Stimulated activated CD4-positive, alpha-beta T cell treated with anti-CD3 and anti-CD28 coated beads, Interleukin-2, amount 100 ng/mL, for 4 hours (primary cell): ENCODE results near the gene SH3TC2.

Source experiments
- DNase-seq: peaks from one replicate; pipeline ENCODE4 v3.0.0-alpha.2; 2020; ENCODE audit warnings: low read depth

The SH3TC2 gene

GRCh38 chr5:148970228-148970627 lies 92.6 kb downstream of the SH3TC2 start:
- DNase-seq: no peak

GRCh38 chr5:148969291-148969690 lies 93.6 kb downstream of the SH3TC2 start:
- no peak for DNase-seq

- DNase-seq: no peak
Measured at GRCh38 chr5:148968311-148968710, 94.6 kb downstream of the SH3TC2 start.

- DNase-seq: no peak
Measured at GRCh38 chr5:148967783-148968182, 95.1 kb downstream of the SH3TC2 start.

- no peak for DNase-seq
Measured at GRCh38 chr5:148966938-148967337, 95.9 kb downstream of the SH3TC2 start.

GRCh38 chr5:148966348-148966747 lies 96.5 kb downstream of the SH3TC2 start:
- no peak for DNase-seq

GRCh38 chr5:148965511-148966265 lies 97.2 kb downstream of the SH3TC2 start:
- no peak for DNase-seq

- no peak for DNase-seq
Measured at GRCh38 chr5:148963664-148964063, 99.2 kb downstream of the SH3TC2 start.

- DNase-seq: no peak
Measured at GRCh38 chr5:148962761-148963324, 100.0 kb downstream of the SH3TC2 start.

- no peak for DNase-seq
Measured at GRCh38 chr5:148962200-148962550, 100.7 kb downstream of the SH3TC2 start.

GRCh38 chr5:148961261-148962199 lies 101.3 kb downstream of the SH3TC2 start:
- no peak for DNase-seq

GRCh38 chr5:148960070-148960769 lies 102.6 kb downstream of the SH3TC2 start:
- no peak for DNase-seq

- no peak for DNase-seq
Measured at GRCh38 chr5:148957591-148958202, 105.2 kb downstream of the SH3TC2 start.

- DNase-seq: no peak
Measured at GRCh38 chr5:148956477-148957385, 106.1 kb downstream of the SH3TC2 start.
